ENCODE measurements around the gene HELZ.

DNA sequence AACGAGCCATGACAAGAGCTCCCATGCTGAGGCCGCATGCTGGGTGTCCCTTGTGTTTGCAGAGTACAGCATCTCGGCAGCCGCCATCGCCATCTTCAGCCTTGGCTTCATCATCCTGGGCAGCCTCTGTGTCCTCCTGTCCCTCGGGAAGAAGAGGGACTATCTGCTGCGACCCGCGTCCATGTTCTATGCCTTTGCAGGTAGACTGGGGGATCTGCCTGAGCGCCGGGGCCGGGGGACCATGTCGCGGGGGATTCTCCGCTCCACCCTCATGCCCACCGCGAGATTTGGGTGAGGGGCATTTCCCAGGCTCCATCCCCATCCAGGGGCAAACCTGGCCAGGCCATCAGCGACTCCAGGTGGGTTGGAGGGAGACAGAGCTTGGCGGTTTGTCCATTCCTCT is 190.0 kb downstream of the HELZ start:
- no peak for TF ChIP-seq POLR2A (IDR thresholded peaks at IDR 0.05; ENCODE audit: low read depth, low read length)
- TF ChIP-seq POLR2AphosphoS5 (IDR thresholded peaks at IDR 0.05; ENCODE audit: low read depth, low read length): no peak
- TF ChIP-seq TAF1 (IDR thresholded peaks at IDR 0.05; ENCODE audit: borderline replicate concordance, low read depth, low read length): no peak

Data from GM12892 (cell line).